HepG2 (cell line): ENCODE data around the gene CR1.

Experiments used
- EZH2 ChIP-seq: conservative IDR thresholded peaks from 2 replicates; pipeline ENCODE4 v1.6.1; 2012; ENCODE audit warnings: mild to moderate bottlenecking, low read depth, low read length, moderate library complexity
- IKZF1 ChIP-seq: fragments of 450-650 bp; IDR thresholded peaks from 2 replicates; pipeline ENCODE4 v1.7.1; 2016
- PRPF4 ChIP-seq: fragments of 200-400 bp; formaldehyde crosslinking; IDR thresholded peaks from 2 replicates; pipeline ENCODE4 v1.6.1; 2016; ENCODE audit warnings: low read length, low read depth; ENCODE audit not compliant: poor library complexity, severe bottlenecking
- RFX5 ChIP-seq: IDR thresholded peaks from 2 replicates; pipeline ENCODE4 v1.6.1; 2011; ENCODE audit warnings: low read depth, low read length, improper control_type of control experiment
- ZNF329 ChIP-seq: sonication (generic); formaldehyde crosslinking; IDR thresholded peaks from 2 replicates; pipeline ENCODE4 v1.9.0; 2021; ENCODE audit warnings: low read depth, mild to moderate bottlenecking, missing genetic modification reagents
- TF ChIP-seq, protein P1 (sequence below): sonication (generic); formaldehyde crosslinking; IDR thresholded peaks from 2 replicates; pipeline ENCODE4 v1.4.0; 2020; ENCODE audit warnings: missing genetic modification reagents
- TF ChIP-seq, protein P2 (sequence below): sonication (generic); formaldehyde crosslinking; IDR thresholded peaks from 2 replicates; pipeline ENCODE4 v1.8.0; 2022; ENCODE audit warnings: mild to moderate bottlenecking, missing genetic modification reagents, moderate library complexity
- TF ChIP-seq, protein P3 (sequence below): sonication (generic); formaldehyde crosslinking; IDR thresholded peaks from 2 replicates; pipeline ENCODE4 v1.4.0; 2020; ENCODE audit warnings: low read depth, mild to moderate bottlenecking, missing genetic modification reagents
- TF ChIP-seq, protein P4 (sequence below): sonication (generic); formaldehyde crosslinking; IDR thresholded peaks from 2 replicates; pipeline ENCODE4 v1.8.1; 2023; ENCODE audit warnings: mild to moderate bottlenecking, missing genetic modification reagents, borderline replicate concordance
- TF ChIP-seq, protein P5 (sequence below): sonication (generic); formaldehyde crosslinking; IDR thresholded peaks from 2 replicates; pipeline ENCODE4 v1.8.1; 2023; ENCODE audit warnings: mild to moderate bottlenecking, moderate library complexity, missing genetic modification reagents

DNA sequence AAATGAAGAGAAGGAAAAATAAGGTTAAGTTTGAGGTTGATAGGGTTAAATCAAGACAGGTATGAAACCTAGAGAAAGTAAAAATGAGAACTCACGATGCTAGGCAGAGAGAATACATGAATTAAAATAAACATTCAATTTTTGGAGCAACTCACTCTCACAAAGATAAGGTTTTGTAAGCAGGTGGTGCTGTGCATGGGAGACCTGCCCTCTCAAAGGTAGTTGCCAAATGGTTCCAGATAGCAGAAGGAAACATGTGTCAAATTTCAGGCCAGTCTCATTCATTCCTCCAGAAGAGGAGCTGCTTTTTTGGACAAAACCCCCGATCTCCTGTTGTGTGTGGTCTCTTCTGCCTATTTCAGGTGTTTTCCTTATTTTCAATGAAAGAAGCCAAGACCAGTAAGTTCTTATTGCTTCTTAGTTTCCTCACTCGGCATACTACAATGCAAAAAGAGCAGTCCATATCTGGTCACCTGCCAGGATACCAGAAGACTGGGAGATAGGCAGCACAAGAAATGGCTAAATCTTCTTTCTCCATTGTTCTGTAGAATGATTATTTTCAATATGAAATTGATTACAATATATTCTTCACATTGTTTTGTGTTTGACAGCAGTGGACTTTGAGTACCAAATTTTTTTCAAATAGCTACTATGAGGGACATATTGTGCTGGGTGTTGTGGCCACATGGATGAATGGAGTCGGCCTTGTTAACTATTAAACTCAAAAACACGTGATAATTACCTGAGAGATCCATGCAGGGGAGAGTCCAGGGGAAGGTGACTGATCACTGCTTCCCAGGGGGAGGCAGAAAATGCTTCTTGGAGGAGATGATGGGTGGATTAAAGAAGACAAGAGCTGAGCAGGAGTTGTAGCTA, 152.6 kb downstream of the CR1 start:
- TF ChIP-seq, protein P1, sequence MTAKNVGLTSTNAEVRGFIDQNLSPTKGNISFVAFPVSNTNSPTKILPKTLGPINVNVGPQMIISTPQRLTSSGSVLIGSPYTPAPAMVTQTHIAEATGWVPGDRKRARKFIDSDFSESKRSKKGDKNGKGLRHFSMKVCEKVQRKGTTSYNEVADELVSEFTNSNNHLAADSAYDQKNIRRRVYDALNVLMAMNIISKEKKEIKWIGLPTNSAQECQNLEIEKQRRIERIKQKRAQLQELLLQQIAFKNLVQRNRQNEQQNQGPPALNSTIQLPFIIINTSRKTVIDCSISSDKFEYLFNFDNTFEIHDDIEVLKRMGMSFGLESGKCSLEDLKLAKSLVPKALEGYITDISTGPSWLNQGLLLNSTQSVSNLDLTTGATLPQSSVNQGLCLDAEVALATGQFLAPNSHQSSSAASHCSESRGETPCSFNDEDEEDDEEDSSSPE = no peak
- TF ChIP-seq, protein P2, sequence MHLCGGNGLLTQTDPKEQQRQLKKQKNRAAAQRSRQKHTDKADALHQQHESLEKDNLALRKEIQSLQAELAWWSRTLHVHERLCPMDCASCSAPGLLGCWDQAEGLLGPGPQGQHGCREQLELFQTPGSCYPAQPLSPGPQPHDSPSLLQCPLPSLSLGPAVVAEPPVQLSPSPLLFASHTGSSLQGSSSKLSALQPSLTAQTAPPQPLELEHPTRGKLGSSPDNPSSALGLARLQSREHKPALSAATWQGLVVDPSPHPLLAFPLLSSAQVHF = no peak
- TF ChIP-seq PRPF4 (no peak), RFX5 (no peak), EZH2 (no peak), IKZF1 (no peak), ZNF329 (CRISPR knock-in tag) (no peak)
- TF ChIP-seq, protein P3, sequence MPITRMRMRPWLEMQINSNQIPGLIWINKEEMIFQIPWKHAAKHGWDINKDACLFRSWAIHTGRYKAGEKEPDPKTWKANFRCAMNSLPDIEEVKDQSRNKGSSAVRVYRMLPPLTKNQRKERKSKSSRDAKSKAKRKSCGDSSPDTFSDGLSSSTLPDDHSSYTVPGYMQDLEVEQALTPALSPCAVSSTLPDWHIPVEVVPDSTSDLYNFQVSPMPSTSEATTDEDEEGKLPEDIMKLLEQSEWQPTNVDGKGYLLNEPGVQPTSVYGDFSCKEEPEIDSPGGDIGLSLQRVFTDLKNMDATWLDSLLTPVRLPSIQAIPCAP (CRISPR knock-in tag) = no peak
- TF ChIP-seq, protein P4, sequence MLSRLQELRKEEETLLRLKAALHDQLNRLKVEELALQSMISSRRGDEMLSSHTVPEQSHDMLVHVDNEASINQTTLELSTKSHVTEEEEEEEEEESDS = no peak
- TF ChIP-seq, protein P5, sequence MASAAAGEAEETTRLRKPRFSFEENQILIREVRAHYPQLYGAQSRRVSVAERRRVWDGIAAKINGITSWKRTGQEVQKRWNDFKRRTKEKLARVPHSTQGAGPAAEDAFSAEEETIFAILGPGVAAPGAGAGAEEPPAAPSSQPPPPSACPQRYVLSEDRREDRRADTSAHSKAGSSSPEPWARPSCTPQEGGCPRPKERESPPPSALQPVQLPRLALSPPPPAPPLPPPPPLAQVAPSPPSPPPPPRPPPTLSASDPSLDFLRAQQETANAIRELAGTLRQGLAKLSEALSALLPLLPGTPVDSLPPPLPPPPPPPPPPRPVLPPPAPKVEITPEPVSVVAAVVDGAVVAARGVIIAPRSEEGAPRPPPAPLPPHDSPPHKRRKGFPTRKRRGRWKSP (CRISPR knock-in tag) = no peak
